ENCODE data around the gene CD34.

Gene CD34

GRCh38 chr1:207910591-207911354, at the start of gene CD34:
Gene CD34 (minus strand): TSS chr1:207911125. CDS start chr1:207911080, 45 bp downstream.
- TF ChIP-seq, protein P1, sequence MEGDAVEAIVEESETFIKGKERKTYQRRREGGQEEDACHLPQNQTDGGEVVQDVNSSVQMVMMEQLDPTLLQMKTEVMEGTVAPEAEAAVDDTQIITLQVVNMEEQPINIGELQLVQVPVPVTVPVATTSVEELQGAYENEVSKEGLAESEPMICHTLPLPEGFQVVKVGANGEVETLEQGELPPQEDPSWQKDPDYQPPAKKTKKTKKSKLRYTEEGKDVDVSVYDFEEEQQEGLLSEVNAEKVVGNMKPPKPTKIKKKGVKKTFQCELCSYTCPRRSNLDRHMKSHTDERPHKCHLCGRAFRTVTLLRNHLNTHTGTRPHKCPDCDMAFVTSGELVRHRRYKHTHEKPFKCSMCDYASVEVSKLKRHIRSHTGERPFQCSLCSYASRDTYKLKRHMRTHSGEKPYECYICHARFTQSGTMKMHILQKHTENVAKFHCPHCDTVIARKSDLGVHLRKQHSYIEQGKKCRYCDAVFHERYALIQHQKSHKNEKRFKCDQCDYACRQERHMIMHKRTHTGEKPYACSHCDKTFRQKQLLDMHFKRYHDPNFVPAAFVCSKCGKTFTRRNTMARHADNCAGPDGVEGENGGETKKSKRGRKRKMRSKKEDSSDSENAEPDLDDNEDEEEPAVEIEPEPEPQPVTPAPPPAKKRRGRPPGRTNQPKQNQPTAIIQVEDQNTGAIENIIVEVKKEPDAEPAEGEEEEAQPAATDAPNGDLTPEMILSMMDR (IDR thresholded peaks at IDR 0.05; ENCODE audit: control insufficient read depth, extremely low read depth, insufficient read depth): no peak
- no peak within 1 kb of the TSS for H3K4me3 ChIP-seq (ENCODE audit: low read depth, low read length)
- no peak for DNase-seq (ENCODE audit: low read depth)

DNA sequence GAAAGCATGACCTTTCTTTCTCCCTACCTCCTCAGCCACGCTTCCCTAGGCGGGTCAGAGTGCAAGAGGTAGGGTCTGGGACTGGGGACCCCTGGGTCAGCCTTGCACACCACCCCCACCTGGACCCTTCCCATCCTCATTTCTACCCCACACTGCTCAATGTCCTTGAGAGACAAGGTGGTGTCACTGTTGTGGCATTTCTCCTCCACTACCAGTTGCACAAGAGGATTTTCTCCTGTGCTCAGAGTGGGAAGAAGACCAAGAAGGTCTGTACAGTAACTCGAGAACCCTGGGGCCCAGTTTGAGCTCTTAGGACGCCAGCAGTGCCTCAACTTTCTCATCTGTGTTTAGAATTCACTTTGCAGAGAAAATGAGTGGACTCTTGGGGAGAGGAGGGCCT, 49.4 kb upstream of the CD34 start:
- H3K4me3 ChIP-seq (ENCODE audit: low read depth, low read length): no peak overlapping the region
- TF ChIP-seq, protein P1 (IDR thresholded peaks at IDR 0.05; ENCODE audit: control insufficient read depth, extremely low read depth, insufficient read depth): no peak
- DNase-seq (ENCODE audit: low read depth): no peak

DNA sequence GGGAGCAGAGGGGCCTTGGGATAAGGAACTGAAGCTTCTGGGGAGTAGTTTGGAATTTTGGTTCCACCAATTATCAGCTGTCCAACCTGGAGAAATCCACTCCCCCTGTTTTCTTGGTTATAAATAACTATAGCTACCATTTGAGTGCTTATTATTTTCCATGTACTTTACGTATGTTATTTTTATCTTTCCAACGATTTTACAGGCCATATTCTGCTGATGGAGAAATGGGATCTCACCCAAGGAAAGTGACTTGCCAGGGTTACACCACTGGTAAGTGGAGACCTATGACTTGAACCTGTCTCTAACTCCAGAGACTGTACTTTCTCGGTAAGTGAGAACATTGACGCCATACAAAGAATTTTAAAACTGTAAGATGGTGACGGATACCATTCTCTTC, 49.0 kb upstream of the CD34 start:
- H3K4me3 ChIP-seq (ENCODE audit: low read depth, low read length): no peak overlapping the region
- DNase-seq (ENCODE audit: low read depth): no peak
- TF ChIP-seq, protein P1 (IDR thresholded peaks at IDR 0.05; ENCODE audit: control insufficient read depth, extremely low read depth, insufficient read depth): no peak

- no peak overlapping the region for H3K4me3 ChIP-seq (ENCODE audit: low read depth, low read length)
- no peak for DNase-seq (ENCODE audit: low read depth)
- TF ChIP-seq, protein P1 (IDR thresholded peaks at IDR 0.05; ENCODE audit: control insufficient read depth, extremely low read depth, insufficient read depth): no peak
These were observed 48.4 kb upstream of the CD34 start for GRCh38 chr1:207959141-207959825.

DNA sequence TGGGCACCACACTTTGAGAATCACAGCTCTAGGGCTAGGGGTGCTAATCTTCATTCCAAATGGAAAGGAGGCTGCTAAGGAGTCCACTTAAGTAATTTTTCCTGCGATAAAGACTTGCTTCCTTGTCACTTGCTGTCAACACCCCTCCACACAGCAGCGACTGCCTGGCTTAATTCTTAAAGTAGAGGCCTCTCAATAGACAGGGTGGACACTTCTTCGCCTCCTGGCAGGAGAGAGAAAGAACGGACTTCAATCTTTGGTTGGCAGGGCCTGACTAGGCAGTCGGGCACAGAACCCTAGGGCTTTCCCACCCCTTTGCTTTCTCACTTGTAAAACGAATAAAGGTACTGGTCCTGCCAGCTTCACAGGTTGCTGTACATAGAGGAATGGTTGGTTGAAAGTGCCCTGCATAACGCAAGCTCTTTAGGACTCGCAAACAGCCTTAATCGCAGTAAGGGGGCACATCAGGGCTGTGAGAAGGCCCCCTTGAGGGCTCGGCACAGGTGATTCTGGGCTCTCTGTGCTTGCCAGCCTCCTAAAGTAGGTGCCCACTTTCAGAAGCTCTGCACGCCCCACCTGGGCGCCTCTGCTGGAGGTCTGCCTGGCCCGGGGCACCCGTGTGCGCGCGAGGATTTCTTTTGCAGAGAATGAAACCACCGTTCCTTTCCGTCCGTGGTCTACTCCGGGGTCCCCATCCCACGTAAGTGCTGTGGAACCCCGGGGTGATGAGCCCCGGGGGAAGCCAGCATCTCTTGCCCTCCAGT, 47.6 kb upstream of the CD34 start:
- no peak overlapping the region for H3K4me3 ChIP-seq (ENCODE audit: low read depth, low read length)
- DNase-seq (ENCODE audit: low read depth): no peak
- TF ChIP-seq, protein P1 (IDR thresholded peaks at IDR 0.05; ENCODE audit: control insufficient read depth, extremely low read depth, insufficient read depth): no peak

GRCh38 chr1:207956986-207957385, 46.1 kb upstream of the CD34 start:
- H3K4me3 ChIP-seq (ENCODE audit: low read depth, low read length): no peak overlapping the region
- no peak for DNase-seq (ENCODE audit: low read depth)
- TF ChIP-seq, protein P1 (IDR thresholded peaks at IDR 0.05; ENCODE audit: control insufficient read depth, extremely low read depth, insufficient read depth): no peak

Data from LNCaP clone FGC (cell line).